Measurements from ENCODE around the gene TAC4.

The TAC4 gene

GRCh38 chr17:49823614-49824013 lies 24.3 kb downstream of the TAC4 start:
- H3K4me3 ChIP-seq (ENCODE audit: low read length), result no peak overlapping the region
- DNase-seq (ENCODE audit: low read depth), result peak; percentile 59
- no peak for TF ChIP-seq CTCF (conservative IDR thresholded peaks at IDR 0.05; ENCODE audit: low read depth, low read length)

GRCh38 chr17:49822829-49823228 lies 25.0 kb downstream of the TAC4 start:
- no peak for DNase-seq (ENCODE audit: low read depth)
- H3K4me3 ChIP-seq (ENCODE audit: low read length), result no peak overlapping the region
- TF ChIP-seq CTCF (conservative IDR thresholded peaks at IDR 0.05; ENCODE audit: low read depth, low read length), result no peak

GRCh38 chr17:49821916-49822315 lies 26.0 kb downstream of the TAC4 start:
- no peak for TF ChIP-seq CTCF (conservative IDR thresholded peaks at IDR 0.05; ENCODE audit: low read depth, low read length)
- no peak overlapping the region for H3K4me3 ChIP-seq (ENCODE audit: low read length)
- DNase-seq (ENCODE audit: low read depth), result no peak

- DNase-seq (ENCODE audit: low read depth), result no peak
- TF ChIP-seq CTCF (conservative IDR thresholded peaks at IDR 0.05; ENCODE audit: low read depth, low read length), result no peak
- no peak overlapping the region for H3K4me3 ChIP-seq (ENCODE audit: low read length)
Observed at GRCh38 chr17:49821466-49821865, 26.4 kb downstream of the TAC4 start.

GRCh38 chr17:49820773-49821172 lies 27.1 kb downstream of the TAC4 start:
- no peak overlapping the region for H3K4me3 ChIP-seq (ENCODE audit: low read length)
- peak; percentile 94 for DNase-seq (ENCODE audit: low read depth)
- no peak for TF ChIP-seq CTCF (conservative IDR thresholded peaks at IDR 0.05; ENCODE audit: low read depth, low read length)

GRCh38 chr17:49819651-49820050 lies 28.2 kb downstream of the TAC4 start:
- no peak for DNase-seq (ENCODE audit: low read depth)
- no peak for TF ChIP-seq CTCF (conservative IDR thresholded peaks at IDR 0.05; ENCODE audit: low read depth, low read length)
- H3K4me3 ChIP-seq (ENCODE audit: low read length), result no peak overlapping the region

GRCh38 chr17:49819138-49819537 lies 28.7 kb downstream of the TAC4 start:
- no peak overlapping the region for H3K4me3 ChIP-seq (ENCODE audit: low read length)
- DNase-seq (ENCODE audit: low read depth), result no peak

More at GRCh38 chr17:49819138-49819537, 28.7 kb downstream of the TAC4 start:
- no peak for TF ChIP-seq CTCF (conservative IDR thresholded peaks at IDR 0.05; ENCODE audit: low read depth, low read length)

Data from retinal pigment epithelial cell (primary cell).